Psoas muscle (tissue), 8 donors: ENCODE data around the gene SASH1. TPM values are rescaled to one million over a fixed set of nuclear protein-coding genes. Genes with fewer than 3 reads are reported as not detected.

Experiments used
- ATAC-seq, 4 donors: fragments of 200-7000 bp; cut with Tn5 transposase; one replicate each; pipeline ENCODE4 v1.9.1; 2020; ENCODE audit warnings: moderate library complexity in 3 of 4, mild to moderate bottlenecking in 2 of 4
- DNase-seq, 2 donors: peaks; one replicate each; pipeline ENCODE4 v3.0.0-alpha.2; 2020
- H3K27ac ChIP-seq: fragments of 200-600 bp; one replicate; pipeline ENCODE4 v1.8.0; 2022
- H3K27me3 ChIP-seq, 3 donors: fragments of 200-600 bp in 1 of 3; one replicate each; pipeline versions ENCODE4 v1.6.1 to v1.8.0; 2013 to 2022; ENCODE audit warnings: low read length in 2 of 3, mild to moderate bottlenecking in 2 of 3, moderate library complexity in 1 of 3; ENCODE audit not compliant: insufficient read depth in 3 of 3
- H3K36me3 ChIP-seq, 2 donors: fragments of 200-600 bp in 1 of 2; one replicate each; pipeline versions ENCODE4 v1.6.1 to v1.8.0; 2013 to 2022; ENCODE audit warnings: low read depth in 1 of 2, mild to moderate bottlenecking in 1 of 2, moderate library complexity in 1 of 2; ENCODE audit not compliant: insufficient read depth in 1 of 2
- H3K4me1 ChIP-seq: fragments of 200-600 bp; one replicate; pipeline ENCODE4 v1.8.0; 2022
- H3K4me3 ChIP-seq: fragments of 200-600 bp; one replicate; pipeline ENCODE4 v1.8.0; 2022; ENCODE audit warnings: mild to moderate bottlenecking
- H3K9me3 ChIP-seq: fragments of 200-600 bp; one replicate; pipeline ENCODE4 v1.8.0; 2022
- WGBS, 3 donors: extraction: QIAGEN DNeasy Blood & Tissue Kit; methylation state at CpG; one replicate each; pipeline versions ENCODE4 v1.1.6 to v1.1.7; 2013; 5-methylcytosine and 5-hydroxymethylcytosine counted together
- intact Hi-C, 2 donors: fragments of 100-400 bp; cut with DNase I; formaldehyde crosslinking; loops; one replicate each; pipeline versions ENCODE4 v1.11.0 to v1.14.2; 2022
- polyA plus RNA-seq, 3 donors: library from polyadenylated mRNA; stranded (reverse); fragments of 200-250 nt; gene quantifications; one replicate each; pipeline ENCODE4 v1.2.3, GENCODE V29; 2013
- total RNA-seq, 4 donors: library from RNA; stranded (reverse); fragmentation: NEBNext Ultra II Directional in 2 of 4; extraction: Animal tissue kit (Norgen Biotek cat#: 25700) in 2 of 4; gene quantifications; one replicate each; pipeline versions ENCODE4 v1.2.1 to v1.2.4, GENCODE V29; 2021 to 2023
- TF ChIP-seq, protein P1 (sequence below): fragments of 200-600 bp; IDR thresholded peaks from one replicate; pipeline ENCODE4 v1.8.0; 2022; ENCODE audit warnings: antibody characterized with exemption
- donor health status: healthy with polysubstance abuse.
- donor health status: DM: no; HTN: no; CAD: no; lungs with moderate emphysema.
- donor health status: Bipolar disorder and iron deficiency.
- donor health status: healthy.
- donor health status: DM: yes; HTN: yes; CAD: no.
- donor health status: DM: no; HTN: no; CAD: no.
- donor health status: DM: no; HTN: no; CAD: no.
- donor health status: DM: yes; HTN: yes; CAD: no.

Gene SASH1
- total and polyA plus RNA-seq, 7 donors: 5.0 to 26.1 (median 13.0) TPM

DNA sequence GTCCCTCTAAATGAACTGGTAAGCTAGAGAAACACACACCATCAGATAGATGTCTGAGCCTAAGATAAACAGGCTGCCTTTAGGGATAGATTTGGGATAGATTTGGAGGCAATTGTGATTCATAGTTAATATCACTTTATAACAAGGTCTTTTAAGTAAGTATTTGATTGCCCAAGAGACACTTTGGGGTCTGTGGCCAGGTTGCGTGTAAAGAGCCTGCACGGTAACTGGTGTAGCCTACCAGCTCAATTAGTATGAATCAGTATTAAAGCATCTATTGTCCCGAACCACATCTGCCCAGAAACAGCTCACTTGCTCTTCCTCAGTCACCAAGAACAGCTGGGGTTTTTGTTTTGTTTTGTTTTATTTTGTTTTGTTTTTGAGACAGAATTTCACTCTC, 193.3 kb downstream of the SASH1 start:
- 78 to 83% (median 79%) methylated on average over 3 of the region's 3 CpGs for WGBS, 3 donors
- TF ChIP-seq, protein P1, sequence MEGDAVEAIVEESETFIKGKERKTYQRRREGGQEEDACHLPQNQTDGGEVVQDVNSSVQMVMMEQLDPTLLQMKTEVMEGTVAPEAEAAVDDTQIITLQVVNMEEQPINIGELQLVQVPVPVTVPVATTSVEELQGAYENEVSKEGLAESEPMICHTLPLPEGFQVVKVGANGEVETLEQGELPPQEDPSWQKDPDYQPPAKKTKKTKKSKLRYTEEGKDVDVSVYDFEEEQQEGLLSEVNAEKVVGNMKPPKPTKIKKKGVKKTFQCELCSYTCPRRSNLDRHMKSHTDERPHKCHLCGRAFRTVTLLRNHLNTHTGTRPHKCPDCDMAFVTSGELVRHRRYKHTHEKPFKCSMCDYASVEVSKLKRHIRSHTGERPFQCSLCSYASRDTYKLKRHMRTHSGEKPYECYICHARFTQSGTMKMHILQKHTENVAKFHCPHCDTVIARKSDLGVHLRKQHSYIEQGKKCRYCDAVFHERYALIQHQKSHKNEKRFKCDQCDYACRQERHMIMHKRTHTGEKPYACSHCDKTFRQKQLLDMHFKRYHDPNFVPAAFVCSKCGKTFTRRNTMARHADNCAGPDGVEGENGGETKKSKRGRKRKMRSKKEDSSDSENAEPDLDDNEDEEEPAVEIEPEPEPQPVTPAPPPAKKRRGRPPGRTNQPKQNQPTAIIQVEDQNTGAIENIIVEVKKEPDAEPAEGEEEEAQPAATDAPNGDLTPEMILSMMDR: no peak
- peaks cover 0 to 2% (median 0%) of the 10 kb centered on the region in 3 donors for H3K27me3 ChIP-seq
- H3K27ac ChIP-seq: no peak overlapping the region
- ATAC-seq: no peak
- no peak overlapping the region for H3K4me3 ChIP-seq
- DNase-seq: no peak
- peaks cover 14 to 66% of the 10 kb centered on the region in 2 donors for H3K36me3 ChIP-seq
- intact Hi-C loops: no loop called here
- no peaks in the 10 kb centered on the region for H3K9me3 ChIP-seq
- no peaks in the 10 kb centered on the region for H3K4me1 ChIP-seq

DNA sequence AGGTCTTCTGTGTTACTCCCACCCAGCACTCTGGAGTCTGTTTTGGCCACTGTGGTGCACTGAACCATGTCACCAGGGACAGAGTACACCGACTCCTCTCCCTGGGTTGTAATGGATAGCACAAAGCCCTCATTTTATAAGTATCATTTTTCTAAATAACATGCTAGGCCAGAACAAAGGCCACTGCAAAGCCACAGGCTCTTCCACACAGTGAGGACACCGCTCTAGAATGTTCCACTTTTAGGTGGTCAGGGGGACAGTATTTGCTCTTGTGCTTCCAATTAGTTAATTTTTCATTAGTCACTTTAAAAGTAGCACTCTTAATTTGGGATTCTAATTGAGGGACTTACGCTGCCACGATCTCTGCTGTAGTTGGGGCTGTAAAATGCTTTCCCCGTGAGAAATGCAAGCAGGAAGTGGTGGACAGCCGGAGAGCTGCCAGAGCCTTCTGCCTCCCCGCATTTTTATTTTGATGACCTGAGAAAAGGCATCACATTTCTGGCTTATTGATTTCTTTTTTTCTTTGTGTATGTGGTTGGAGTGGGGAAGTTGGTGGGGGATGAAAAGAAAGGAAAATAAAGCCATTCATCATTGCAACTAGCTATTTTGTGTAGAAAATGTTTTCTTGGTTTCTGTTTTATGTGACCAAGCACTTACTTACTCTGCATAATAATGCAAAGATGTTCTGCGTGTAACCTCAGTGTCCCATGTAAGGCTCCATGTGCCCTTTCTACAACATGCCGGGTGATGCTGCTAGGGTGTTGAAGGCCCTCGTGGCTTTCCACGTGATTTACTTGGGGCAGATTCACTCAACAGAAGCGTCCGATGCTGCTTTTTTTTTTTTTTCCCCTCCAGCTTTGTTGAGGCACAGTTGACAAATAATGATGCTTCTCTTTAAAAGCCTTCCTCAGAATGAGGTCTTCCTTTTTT, 195.9 kb downstream of the SASH1 start:
- H3K27me3 ChIP-seq: peaks cover 0 to 2% (median 0%) of the 10 kb centered on the region in 3 donors
- H3K36me3 ChIP-seq: peaks cover 11 to 70% of the 10 kb centered on the region in 2 donors
- WGBS, 3 donors: 57 to 72% (median 61%) methylated on average over 13 of the region's 13 CpGs

DNA sequence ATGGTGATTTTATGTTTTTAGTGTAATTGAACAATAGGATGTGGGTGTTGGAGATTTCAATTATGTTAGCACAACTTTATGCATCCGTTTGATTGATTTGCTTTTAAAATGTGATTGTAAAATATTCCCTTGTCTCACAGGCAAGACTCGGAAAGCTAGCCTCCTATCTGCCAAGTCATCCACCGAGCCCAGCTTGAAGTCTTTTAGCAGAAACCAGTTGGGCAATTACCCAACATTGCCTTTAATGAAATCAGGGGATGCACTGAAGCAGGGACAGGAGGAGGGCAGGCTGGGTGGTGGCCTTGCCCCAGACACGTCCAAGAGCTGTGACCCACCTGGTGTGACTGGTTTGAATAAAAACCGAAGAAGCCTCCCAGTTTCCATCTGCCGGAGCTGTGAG, 200.9 kb downstream of the SASH1 start:
- Histone ChIP-seq H3K27me3 (no peaks in the 10 kb centered on the region), H3K4me1 (no peaks in the 10 kb centered on the region), H3K36me3 (peaks cover 4 to 71% of the 10 kb centered on the region in 2 donors), H3K27ac (no peak overlapping the region), H3K4me3 (no peak overlapping the region), H3K9me3 (no peaks in the 10 kb centered on the region)
- 84 to 88% (median 84%) methylated on average over 6 of the region's 6 CpGs for WGBS, 3 donors
- ATAC-seq (no peak), DNase-seq (no peak)
- TF ChIP-seq, protein P1: no peak
- intact Hi-C loops: no loop called here

More for the DNA sequence above, 195.9 kb downstream of the SASH1 start:
- Histone ChIP-seq H3K9me3 (no peaks in the 10 kb centered on the region), H3K4me3 (no peak overlapping the region), H3K27ac (peak overlapping the region; percentile 14), H3K4me1 (no peaks in the 10 kb centered on the region)
- peak in 1 of 4 donors; percentile 32 for ATAC-seq
- TF ChIP-seq, protein P1: no peak
- DNase-seq: no peak
- intact Hi-C loops: no loop called here

DNA sequence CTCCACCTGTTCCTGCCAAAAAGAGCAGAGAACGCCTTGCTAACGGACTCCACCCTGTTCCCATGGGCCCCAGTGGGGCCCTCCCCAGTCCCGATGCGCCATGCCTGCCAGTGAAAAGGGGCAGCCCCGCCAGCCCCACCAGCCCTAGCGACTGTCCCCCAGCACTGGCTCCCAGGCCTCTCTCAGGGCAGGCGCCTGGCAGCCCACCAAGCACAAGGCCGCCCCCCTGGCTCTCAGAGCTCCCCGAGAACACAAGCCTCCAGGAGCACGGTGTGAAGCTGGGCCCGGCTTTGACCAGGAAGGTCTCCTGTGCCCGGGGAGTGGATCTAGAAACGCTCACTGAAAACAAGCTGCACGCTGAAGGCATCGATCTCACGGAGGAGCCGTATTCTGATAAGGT, 201.8 kb downstream of the SASH1 start:
- Histone ChIP-seq H3K9me3 (no peaks in the 10 kb centered on the region), H3K4me3 (no peak overlapping the region), H3K36me3 (peaks cover 4 to 76% of the 10 kb centered on the region in 2 donors), H3K27ac (no peak overlapping the region), H3K4me1 (no peaks in the 10 kb centered on the region), H3K27me3 (no peaks in the 10 kb centered on the region)
- ATAC-seq: no peak
- intact Hi-C loops: no loop called here
- no peak for DNase-seq
- 91 to 93% (median 92%) methylated on average over 17 of the region's 17 CpGs for WGBS, 3 donors
- TF ChIP-seq, protein P1: no peak
